Gastrocnemius medialis (tissue), 4 donors: ENCODE measurements around the gene ID2.

ENCODE experiments used
- POLR2A ChIP-seq, 2 donors: fragments of 450-650 bp; IDR thresholded peaks; one replicate each; pipeline ENCODE4 v1.6.1; 2017; ENCODE audit warnings: antibody characterized with exemption in 2 of 2, mild to moderate bottlenecking in 2 of 2, moderate library complexity in 2 of 2
- TF ChIP-seq, protein P1 (sequence below), 5 experiments: fragments of 450-650 bp in 3 of 5; fragments of 200-600 bp in 2 of 5; sonication (generic) in 2 of 5; IDR thresholded peaks in 4 of 5; conservative IDR thresholded peaks in 1 of 5; 1 replicate in 4 of 5; 2 replicates in 1 of 5; pipeline ENCODE4 v1.5.1; 2016 to 2019; ENCODE audit warnings: antibody characterized with exemption in 5 of 5, mild to moderate bottlenecking in 3 of 5, moderate library complexity in 3 of 5

DNA sequence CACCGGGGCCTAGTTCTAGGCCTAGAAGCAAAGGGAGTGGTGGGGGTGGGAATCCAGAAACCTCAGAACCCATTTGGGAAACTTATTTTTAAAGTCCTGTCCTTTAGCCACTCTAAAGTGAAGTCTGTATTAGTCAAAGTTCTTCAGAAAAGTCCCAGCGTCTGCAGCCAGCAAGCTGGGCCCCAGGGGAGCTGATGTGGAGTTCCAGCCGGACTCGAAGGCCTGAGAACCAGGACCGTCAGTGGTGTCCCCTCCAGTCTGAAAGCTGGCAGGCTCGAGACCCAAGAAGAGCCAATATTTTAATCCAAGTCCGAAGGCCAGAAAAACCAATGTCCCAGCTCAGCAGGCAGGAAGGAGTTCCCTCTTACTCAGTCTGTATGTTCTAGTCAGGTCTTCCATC is 32.4 kb downstream of the ID2 start:
- TF ChIP-seq, protein P1, sequence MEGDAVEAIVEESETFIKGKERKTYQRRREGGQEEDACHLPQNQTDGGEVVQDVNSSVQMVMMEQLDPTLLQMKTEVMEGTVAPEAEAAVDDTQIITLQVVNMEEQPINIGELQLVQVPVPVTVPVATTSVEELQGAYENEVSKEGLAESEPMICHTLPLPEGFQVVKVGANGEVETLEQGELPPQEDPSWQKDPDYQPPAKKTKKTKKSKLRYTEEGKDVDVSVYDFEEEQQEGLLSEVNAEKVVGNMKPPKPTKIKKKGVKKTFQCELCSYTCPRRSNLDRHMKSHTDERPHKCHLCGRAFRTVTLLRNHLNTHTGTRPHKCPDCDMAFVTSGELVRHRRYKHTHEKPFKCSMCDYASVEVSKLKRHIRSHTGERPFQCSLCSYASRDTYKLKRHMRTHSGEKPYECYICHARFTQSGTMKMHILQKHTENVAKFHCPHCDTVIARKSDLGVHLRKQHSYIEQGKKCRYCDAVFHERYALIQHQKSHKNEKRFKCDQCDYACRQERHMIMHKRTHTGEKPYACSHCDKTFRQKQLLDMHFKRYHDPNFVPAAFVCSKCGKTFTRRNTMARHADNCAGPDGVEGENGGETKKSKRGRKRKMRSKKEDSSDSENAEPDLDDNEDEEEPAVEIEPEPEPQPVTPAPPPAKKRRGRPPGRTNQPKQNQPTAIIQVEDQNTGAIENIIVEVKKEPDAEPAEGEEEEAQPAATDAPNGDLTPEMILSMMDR (IDR thresholded peaks at IDR 0.05 in 4 of 5, conservative IDR thresholded peaks at IDR 0.05 in 1 of 5) = no peak
- no peak for TF ChIP-seq POLR2A (IDR thresholded peaks at IDR 0.05)
